Hepatocyte (in vitro differentiated cells): ENCODE results near the gene SH3BP1.
"Not testable (repeated sequence)": the region's sequence is repeated elsewhere in the genome, so short reads cannot be mapped to it uniquely, and the experiment has no call there.

ENCODE experiments used
- EZH2 ChIP-seq: fragments of 200-600 bp; sonication (generic); IDR thresholded peaks from 2 replicates; pipeline ENCODE4 v1.6.1; 2016; ENCODE audit warnings: antibody characterized with exemption, mild to moderate bottlenecking, borderline replicate concordance
- EZH2phosphoT487 ChIP-seq: fragments of 200-600 bp; sonication (generic); IDR thresholded peaks from one replicate; pipeline ENCODE4 v1.6.1; 2018; ENCODE audit warnings: antibody characterized with exemption, mild to moderate bottlenecking, low read depth, moderate library complexity; ENCODE audit not compliant: unreplicated experiment, severe bottlenecking
- TF ChIP-seq, protein P1 (sequence below): fragments of 200-600 bp; sonication (generic); IDR thresholded peaks from 2 replicates; pipeline ENCODE4 v1.5.1; 2016; ENCODE audit warnings: antibody characterized with exemption, mild to moderate bottlenecking; ENCODE audit not compliant: poor library complexity

DNA sequence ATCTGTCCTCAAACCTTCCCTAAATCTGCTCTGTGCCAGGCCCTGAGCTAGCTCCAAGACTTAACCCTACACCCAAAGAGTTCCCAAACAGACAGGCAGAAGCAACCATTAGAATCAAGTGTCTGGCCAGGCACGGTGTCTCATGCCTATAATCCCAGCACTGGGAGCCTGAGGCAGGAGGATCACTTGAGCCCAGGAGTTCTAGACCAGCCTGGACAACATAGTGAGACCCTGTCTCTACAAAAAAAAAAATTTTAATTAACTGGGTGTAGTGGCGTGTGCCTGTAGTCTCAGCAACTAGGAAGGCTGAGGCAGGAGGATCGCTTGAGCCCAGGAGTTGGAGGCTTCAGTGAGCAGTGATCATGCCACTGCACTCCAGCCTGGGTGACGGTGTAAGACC lies 17.1 kb downstream of the SH3BP1 start:
- TF ChIP-seq, protein P1, sequence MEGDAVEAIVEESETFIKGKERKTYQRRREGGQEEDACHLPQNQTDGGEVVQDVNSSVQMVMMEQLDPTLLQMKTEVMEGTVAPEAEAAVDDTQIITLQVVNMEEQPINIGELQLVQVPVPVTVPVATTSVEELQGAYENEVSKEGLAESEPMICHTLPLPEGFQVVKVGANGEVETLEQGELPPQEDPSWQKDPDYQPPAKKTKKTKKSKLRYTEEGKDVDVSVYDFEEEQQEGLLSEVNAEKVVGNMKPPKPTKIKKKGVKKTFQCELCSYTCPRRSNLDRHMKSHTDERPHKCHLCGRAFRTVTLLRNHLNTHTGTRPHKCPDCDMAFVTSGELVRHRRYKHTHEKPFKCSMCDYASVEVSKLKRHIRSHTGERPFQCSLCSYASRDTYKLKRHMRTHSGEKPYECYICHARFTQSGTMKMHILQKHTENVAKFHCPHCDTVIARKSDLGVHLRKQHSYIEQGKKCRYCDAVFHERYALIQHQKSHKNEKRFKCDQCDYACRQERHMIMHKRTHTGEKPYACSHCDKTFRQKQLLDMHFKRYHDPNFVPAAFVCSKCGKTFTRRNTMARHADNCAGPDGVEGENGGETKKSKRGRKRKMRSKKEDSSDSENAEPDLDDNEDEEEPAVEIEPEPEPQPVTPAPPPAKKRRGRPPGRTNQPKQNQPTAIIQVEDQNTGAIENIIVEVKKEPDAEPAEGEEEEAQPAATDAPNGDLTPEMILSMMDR: not testable (repeated sequence)
- TF ChIP-seq EZH2, EZH2phosphoT487: not testable (repeated sequence)
